HG02840 (cell line): ENCODE measurements around the gene TTC29.

ENCODE experiments used
- ATAC-seq: cut with Tn5 transposase; IDR thresholded peaks from one replicate; pipeline ENCODE4 v1.9.1; 2021; ENCODE audit warnings: mild to moderate bottlenecking, moderate library complexity, moderate number of reproducible peaks; ENCODE audit not compliant: unreplicated experiment, low FRiP score

Gene TTC29

GRCh38 chr4:146945556-146946374 lies at the start of gene TTC29:
Gene TTC29, minus strand, starts transcription at chr4:146945864. Its CDS starts 5,969 bp downstream, at chr4:146939895.
- ATAC-seq, result peak; percentile 100

GRCh38 chr4:146981651-146982050 lies 36.0 kb upstream of the TTC29 start:
- ATAC-seq, result no peak

DNA sequence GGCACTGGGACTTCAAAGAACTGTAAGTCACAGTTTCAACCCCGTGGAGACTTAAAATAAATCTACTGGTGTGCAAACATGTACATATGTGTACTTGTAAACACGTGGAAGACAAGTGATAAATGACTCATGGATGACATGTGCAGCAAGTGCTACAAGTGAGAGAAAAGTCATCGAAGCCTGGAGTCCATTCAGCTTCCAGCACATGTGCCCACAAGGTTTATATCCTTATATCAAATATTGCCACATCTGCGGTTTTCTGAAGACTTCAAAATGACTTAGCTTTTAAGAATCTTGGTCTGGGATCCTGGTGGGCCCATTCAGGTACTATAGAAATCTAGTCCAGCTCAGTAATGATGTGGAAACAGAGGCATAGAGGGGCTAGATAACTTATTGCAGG lies 33.0 kb upstream of the TTC29 start:
- ATAC-seq, result no peak

DNA sequence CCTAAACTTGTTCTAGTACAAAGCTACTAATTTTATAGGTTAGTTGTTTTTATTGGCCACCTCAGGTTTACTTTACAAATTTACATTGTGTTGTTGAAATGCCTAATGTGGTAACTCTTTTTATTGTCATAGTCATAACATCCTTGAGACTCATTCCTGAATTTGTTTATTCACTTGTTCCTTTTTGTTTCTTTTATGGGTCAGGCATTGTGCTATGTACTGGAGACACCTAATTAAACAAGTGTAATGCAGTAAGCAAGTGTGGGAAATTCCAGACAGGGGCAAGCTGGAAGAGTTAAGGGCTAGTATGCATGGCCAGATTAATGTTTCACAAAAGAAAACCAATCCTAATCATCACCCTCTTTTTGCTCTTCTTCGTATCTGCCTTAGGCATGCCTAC lies 30.5 kb upstream of the TTC29 start:
- no peak for ATAC-seq

GRCh38 chr4:146975527-146975926 lies 29.9 kb upstream of the TTC29 start:
- ATAC-seq, result no peak

DNA sequence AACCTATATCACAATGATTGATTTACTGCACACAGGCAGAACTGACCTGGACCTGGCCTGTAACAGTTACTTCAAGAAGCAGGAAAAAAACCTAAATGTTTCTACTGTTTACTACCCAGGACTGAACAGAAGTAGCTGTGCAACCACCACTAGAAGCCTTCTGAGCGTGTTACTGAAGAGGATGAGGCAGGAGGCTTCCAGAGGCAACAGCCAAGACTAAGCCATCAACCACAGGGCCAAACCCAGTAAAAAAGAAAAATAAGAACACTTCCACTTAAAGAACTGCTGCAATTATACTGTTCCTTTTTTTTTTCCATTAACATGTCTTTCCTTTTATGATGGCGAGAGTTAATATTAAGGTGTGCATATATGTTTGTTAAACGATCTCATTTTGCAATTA lies 29.4 kb upstream of the TTC29 start:
- ATAC-seq, result no peak

DNA sequence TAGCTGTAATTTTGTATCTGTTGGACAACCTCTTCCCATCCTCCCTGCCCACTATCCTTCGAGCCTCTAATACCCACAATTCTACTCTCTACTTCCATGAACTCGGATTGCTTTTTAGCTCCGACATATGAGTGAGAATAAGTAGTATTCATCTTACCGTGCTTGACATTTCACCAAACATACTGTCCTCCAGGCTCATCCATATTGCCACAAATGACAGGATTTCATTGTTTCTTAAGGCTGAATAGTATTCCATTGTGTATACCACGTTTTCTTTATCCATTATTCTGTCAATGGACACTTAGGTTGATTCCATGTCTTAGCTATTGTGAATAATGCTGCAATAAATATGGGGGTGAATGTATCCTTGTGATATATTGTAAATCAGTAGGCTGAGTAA lies 26.4 kb upstream of the TTC29 start:
- no peak for ATAC-seq

DNA sequence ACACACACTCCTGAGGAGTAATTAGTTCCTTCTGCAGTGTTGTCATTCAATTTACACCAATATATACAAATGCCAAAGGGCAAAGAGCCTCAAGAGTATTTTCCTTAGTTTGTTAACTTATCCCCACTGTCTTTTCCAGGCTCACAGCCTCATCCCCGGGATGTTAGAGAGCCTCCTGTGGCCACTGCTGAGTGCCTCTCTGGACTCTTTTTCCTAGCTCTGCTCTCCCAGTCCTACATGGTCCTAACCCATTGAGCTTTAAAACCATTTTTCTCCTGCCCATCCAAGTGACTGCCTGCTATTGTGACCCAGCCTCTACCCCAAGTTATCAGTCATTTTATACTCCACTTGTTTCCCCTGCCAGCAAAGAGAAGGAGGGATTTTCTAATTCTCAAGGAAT lies 23.5 kb upstream of the TTC29 start:
- no peak for ATAC-seq

DNA sequence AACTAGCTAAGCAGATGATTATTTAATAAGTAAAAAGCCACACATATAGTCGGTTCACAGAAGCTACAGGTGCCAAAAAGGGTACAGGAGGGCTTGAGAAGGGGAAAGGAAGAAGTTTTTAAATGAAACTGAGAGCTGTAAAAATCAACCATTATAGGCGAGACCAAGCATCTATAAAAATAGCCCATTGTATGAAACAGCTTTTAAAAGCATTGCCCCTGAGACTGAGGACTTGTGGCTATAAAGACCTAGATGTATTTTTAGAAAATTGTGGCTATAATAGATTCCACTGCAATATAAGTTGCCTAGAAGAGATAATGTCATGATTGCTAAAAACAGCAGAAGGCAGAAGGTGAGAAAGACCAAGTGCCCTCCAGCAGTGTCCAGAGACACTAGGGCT lies 15.0 kb upstream of the TTC29 start:
- no peak for ATAC-seq

- ATAC-seq, result no peak
These were observed 14.0 kb upstream of the TTC29 start for GRCh38 chr4:146959692-146960091.

DNA sequence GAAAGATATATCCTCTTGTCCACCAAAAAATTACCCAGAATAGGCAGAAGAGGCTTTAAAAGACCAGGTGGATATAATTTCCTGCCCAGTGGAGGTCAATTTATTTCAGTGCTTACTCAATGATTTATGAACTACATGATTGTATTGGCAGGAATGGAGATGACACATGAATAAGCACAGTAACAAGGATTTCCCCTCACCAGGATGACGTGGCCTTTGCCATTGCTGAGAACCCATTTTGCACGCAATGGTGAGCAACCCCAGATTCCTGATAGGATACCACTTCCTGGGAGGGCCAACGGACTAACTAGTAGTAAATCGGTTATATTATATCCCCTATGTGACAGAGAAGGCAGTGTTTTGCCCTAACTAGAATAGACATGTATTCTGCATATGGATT lies 11.6 kb upstream of the TTC29 start:
- no peak for ATAC-seq

- ATAC-seq, result no peak
These were observed 7.2 kb upstream of the TTC29 start for GRCh38 chr4:146952896-146953295.

GRCh38 chr4:146949559-146949958 lies 3.9 kb upstream of the TTC29 start:
- ATAC-seq, result no peak

GRCh38 chr4:146943691-146944375 lies 1.8 kb downstream of the TTC29 start:
- ATAC-seq, result no peak

- no peak for ATAC-seq
These were observed 13.5 kb downstream of the TTC29 start for GRCh38 chr4:146932116-146932515.

GRCh38 chr4:146930673-146931072 lies 15.0 kb downstream of the TTC29 start:
- ATAC-seq, result no peak

DNA sequence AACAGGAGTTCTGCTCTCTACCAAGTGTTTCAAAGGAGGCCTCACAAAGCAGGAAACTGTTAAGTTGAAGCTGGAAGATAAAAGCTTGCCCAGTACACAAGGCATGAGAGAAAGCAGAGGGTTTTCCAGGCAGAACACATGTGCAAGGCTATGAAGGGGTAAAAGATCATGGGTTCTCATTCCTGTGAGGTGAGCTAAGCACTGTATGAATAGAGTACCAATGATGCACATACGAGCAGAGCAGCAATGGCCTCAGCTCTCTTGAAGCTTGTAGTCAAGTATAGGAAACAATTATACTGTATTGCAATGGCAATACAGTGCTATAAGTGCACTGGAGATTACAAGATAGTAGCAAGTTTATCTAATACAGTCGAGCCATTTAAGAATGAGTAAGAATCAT lies 18.0 kb downstream of the TTC29 start:
- no peak for ATAC-seq

DNA sequence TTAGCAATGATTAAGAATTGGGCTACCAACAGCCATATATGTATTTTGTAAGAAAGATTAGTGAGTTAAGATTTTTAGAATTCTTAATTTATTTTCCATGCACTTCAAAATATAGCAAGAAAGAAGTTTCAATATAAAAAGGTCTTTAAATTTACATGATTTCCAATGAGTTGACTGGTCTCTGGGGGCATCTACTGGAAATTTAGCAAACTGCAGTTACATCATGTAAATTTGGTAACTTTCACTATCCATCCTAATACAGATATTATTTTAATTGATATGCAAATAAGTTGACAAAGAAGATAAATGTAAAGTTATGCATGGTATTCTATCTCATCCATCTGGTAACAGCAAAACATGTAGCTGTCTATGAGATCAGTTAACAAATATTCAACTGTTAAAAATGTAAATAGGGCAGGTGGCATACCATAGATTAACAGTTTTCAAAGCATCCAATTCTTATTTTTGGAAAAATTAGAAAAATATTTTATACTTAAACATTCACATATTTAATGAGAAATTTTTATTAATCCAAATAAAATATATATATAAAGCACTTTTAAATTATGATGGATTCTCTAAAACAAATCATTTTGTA lies 29.1 kb downstream of the TTC29 start:
- ATAC-seq, result no peak

DNA sequence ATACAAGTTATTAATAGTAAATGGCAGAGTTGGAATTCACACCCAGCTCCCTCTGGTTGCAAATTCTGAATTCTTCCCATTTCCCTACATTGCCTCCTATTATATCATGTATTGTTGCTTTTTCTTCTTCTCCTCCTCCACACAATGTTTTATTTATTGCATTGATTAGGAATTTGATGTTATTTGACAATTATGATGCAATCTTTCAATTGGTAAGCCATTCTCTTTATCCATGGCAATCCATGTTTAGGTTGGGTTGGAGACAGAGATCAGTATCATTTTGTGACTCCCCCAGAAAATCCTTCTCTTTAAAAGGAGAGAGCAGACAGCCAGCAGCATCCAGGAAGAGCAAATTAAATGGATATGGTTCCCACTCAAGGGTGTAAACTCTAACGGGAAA lies 30.5 kb downstream of the TTC29 start:
- ATAC-seq, result no peak

DNA sequence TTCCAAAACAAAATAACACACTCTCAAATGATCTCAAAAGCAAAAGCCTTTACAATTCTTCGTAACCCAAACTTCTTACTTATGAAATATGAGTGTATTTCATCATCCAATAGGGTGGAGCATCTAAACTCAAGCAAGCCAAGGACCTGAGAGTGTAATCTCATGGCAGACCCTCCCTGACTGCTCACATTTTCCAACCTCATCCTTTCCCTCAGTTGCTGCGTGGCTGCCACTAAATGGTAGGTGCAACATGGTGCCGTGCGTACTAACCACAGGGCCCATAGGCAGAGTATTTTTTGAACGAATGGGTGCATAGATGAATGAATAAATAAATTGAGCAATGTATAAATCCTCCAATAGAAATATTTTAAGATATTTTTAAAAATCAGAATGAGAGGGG lies 45.4 kb downstream of the TTC29 start:
- ATAC-seq, result no peak

GRCh38 chr4:146890301-146890700 lies 55.4 kb downstream of the TTC29 start:
- no peak for ATAC-seq

DNA sequence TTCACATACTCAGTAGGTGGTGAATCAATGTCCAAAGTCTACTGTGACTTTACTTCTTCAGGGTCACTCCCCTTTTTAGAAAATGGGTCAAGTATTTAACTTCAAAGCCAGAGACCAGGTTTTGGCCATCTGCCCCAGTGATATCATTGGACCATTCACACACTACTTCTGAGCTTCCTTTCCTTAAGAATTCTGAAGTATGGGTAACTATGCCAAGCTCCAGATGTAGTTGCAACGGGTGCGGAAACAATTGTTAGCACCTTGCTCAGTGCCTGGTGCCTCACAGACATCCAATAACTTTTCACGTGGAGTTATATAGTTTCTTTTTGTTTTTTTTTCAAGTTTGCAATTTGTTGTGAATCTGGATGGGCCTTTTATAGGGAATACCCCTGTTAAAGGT lies 62.6 kb downstream of the TTC29 start:
- ATAC-seq, result no peak
